Smooth muscle cell of the brain vasculature (primary cell): ENCODE results near the gene CSNK1A1.
A peak's percentile ranks its signal among the peaks of the same experiment; 100 is the strongest.
"Not testable (repeated sequence)": the region's sequence is repeated elsewhere in the genome, so short reads cannot be mapped to it uniquely, and the experiment has no call there.

Experiments used
- DNase-seq: peaks from one replicate; pipeline ENCODE4 v3.0.0-alpha.2; 2012; ENCODE audit warnings: low read depth, low spot score

CSNK1A1 gene

GRCh38 chr5:149456597-149457392 lies 94.4 kb downstream of the CSNK1A1 start:
- no peak for DNase-seq

- peak; percentile 67 for DNase-seq
Measured at GRCh38 chr5:149455889-149456409, 95.3 kb downstream of the CSNK1A1 start.

DNA sequence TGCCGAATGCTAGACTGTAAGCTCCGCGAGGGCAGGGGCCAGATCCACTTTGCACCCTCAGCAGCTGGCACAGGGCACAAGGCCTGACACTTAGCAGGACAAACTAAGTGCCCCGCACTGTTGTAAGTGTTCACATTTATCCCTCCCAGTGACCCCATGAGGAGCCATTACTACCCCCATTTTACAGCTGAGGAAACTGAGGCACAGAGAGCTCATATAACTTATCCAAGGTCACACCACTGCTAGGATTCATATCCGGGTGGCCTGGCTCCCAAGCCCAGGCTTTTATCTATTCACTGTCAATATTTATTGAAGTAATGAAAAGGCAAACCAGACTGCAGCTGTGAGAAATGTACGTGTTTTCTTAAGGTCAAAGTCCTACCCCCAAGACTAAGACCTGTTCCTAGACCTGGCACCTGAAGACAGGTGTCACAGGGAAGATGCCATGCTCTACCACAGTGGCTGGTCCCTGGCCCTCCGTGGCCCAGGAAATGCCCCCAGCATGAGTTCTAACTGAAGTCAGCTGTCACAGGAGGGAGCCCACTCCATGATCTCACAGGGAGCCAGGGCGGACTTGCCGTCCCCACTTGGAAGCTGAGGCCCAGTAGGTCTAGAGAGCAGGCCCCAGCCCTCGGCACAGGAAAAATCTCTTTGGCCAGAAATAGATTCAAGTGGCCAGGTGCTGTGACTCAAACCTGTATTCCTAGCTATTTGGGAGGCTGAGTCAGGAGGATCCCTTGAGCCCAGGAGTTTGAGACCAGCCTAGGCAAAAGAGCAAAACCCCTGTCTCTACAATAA lies 97.4 kb downstream of the CSNK1A1 start:
- DNase-seq: no peak

GRCh38 chr5:149452665-149453617 lies 98.3 kb downstream of the CSNK1A1 start:
- DNase-seq: peak; percentile 75

GRCh38 chr5:149452007-149452664 lies 99.1 kb downstream of the CSNK1A1 start:
- no peak for DNase-seq

GRCh38 chr5:149450199-149450598 lies 101.0 kb downstream of the CSNK1A1 start:
- DNase-seq: no peak

GRCh38 chr5:149448831-149449714 lies 102.2 kb downstream of the CSNK1A1 start:
- DNase-seq: no peak

DNA sequence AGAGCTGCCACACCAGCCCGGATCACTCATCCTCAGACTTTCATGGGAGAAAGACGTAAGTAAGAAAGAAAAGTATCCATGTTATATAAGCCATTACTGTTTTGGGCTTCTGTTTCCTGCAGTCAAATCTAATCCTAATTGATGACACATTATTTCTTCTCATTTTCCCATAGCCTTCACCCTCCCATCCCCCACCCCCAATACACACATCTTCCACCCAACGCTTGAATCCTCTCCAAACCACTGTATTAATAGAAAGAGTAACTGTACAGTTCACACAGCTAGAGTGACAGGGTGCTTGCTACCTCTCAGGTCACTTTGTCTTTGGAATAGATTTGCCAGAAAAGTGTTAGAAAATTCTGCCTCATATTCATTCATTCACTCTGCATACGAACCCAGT lies 102.8 kb downstream of the CSNK1A1 start:
- DNase-seq: no peak

- DNase-seq: no peak
Measured at GRCh38 chr5:149447373-149448367, 103.6 kb downstream of the CSNK1A1 start.

DNA sequence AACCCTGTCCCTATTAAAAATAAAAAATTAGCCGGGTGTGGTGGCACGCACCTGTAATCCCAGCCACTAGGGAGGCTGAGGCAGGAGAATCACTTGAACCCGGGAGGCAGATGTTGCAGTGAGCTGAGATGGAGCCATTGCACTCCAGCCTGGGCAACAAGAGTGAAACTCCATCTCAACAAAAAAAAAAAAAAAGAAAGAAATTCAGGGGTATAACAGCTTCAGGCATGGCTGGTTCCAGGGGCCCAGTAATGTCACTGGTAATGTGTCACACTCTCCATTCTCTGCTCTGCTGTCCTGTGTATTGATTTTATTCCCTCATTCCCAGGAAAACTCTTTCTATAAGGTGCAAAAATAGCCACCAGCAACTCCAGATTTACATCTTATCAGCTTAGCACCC lies 104.4 kb downstream of the CSNK1A1 start:
- DNase-seq: not testable (repeated sequence)

GRCh38 chr5:149445739-149446369 lies 105.4 kb downstream of the CSNK1A1 start:
- DNase-seq: peak; percentile 80

- no peak for DNase-seq
Measured at GRCh38 chr5:149445343-149445738, 105.9 kb downstream of the CSNK1A1 start.

- DNase-seq: not testable (repeated sequence)
Measured at GRCh38 chr5:149444430-149444829, 106.8 kb downstream of the CSNK1A1 start.

DNA sequence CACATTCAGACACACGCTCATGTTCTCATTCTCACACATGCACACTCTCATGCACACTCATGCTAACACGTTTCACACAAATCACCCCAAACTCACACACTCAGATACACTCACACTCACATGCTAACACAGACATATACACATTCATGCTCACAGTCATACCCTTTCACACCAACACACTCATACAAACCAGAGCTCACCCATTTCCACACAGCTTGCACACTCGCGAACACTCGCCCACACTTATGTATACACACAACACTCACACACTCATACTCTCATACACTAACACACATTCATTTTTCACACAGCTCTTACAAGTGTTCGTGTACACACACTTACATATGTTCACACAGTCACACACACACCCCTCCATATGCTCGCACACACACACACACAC lies 108.0 kb downstream of the CSNK1A1 start:
- no peak for DNase-seq

DNA sequence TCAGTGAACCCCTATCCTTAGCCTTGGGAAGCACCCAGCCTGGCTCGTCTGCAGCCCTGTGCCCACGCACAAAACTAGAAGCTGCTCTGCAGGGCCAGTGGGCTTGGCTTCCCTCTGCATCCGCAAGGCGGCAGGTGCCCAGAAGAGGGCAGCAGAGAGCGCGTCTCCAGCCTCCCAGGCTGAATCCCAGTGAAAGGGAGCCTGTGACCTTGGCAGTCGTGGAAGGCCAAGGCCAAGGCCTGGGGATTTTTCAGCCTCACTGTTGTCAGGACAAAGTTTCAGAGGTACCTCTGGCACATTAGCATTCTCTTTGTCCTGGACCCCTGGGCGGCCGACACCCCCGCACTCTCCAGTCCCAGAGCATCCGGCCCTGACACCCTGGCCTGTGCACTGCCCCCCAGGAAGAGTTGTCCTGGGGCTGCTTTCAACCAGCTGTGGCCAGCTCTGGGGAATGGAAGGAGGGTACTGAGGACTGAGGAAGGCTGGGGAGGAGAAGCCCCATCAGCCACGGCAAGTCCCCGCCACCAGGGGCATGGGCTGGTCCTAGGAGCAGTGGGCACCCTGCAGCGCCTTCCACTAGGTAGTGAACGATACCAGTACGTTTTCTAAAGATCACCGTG lies 108.6 kb downstream of the CSNK1A1 start:
- DNase-seq: no peak
